Natural killer cell (primary cell): ENCODE data around the gene FRAS1. TPM values are rescaled to one million over a fixed set of nuclear protein-coding genes. Genes with fewer than 3 reads are reported as not detected.

Source experiments
- ATAC-seq, 3 donors: fragments of 150-1000 bp in 2 of 3; fragments of 200-7000 bp in 1 of 3; cut with Tn5 transposase; 1 replicate in 1 of 3; 2 replicates in 2 of 3; pipeline ENCODE4 v1.10.0; 2021; ENCODE audit warnings: mild to moderate bottlenecking in 2 of 3, moderate library complexity in 2 of 3
- DNase-seq, 2 donors: peaks; one replicate each; pipeline versions ENCODE4 v3.0.0 to v3.0.0-alpha.2; 2013 to 2021; ENCODE audit warnings: mixed read lengths in 1 of 2
- H3K27ac ChIP-seq: one replicate; pipeline ENCODE4 v1.5.1; 2013; ENCODE audit warnings: mild to moderate bottlenecking, low read length
- H3K27me3 ChIP-seq: one replicate; pipeline ENCODE4 v1.6.1; 2013; ENCODE audit warnings: low read length; ENCODE audit not compliant: control insufficient read depth, insufficient read depth
- H3K36me3 ChIP-seq: one replicate; pipeline ENCODE4 v1.6.1; 2013; ENCODE audit warnings: low read length; ENCODE audit not compliant: control insufficient read depth, insufficient read depth
- H3K4me1 ChIP-seq: one replicate; pipeline ENCODE4 v1.6.1; 2013; ENCODE audit warnings: low read length; ENCODE audit not compliant: control insufficient read depth, insufficient read depth
- H3K4me3 ChIP-seq: one replicate; pipeline ENCODE4 v1.5.1; 2013; ENCODE audit warnings: low read length
- H3K9me3 ChIP-seq: one replicate; pipeline ENCODE4 v1.6.1; 2013; ENCODE audit warnings: low read length; ENCODE audit not compliant: control insufficient read depth, insufficient read depth
- H3K27ac Mint-ChIP-seq, 2 donors: one replicate each; pipeline ENCODE4 v1.8.0; 2022; ENCODE audit warnings: mild to moderate bottlenecking in 2 of 2, mixed read lengths in 2 of 2, moderate library complexity in 1 of 2
- H3K27me3 Mint-ChIP-seq, 2 donors: one replicate each; pipeline ENCODE4 v1.8.0; 2022; ENCODE audit warnings: low read depth in 2 of 2, mixed read lengths in 2 of 2
- H3K36me3 Mint-ChIP-seq: one replicate; pipeline ENCODE4 v1.8.0; 2022; ENCODE audit warnings: mixed read lengths
- H3K4me1 Mint-ChIP-seq, 2 donors: one replicate each; pipeline ENCODE4 v1.8.0; 2022; ENCODE audit warnings: mixed read lengths in 2 of 2
- H3K4me3 Mint-ChIP-seq: one replicate; pipeline ENCODE4 v1.8.0; 2022; ENCODE audit warnings: mild to moderate bottlenecking, moderate library complexity, mixed read lengths
- H3K9me3 Mint-ChIP-seq, 2 donors: one replicate each; pipeline ENCODE4 v1.8.0; 2022; ENCODE audit warnings: mixed read lengths in 2 of 2
- CTCF ChIP-seq: fragments of 200-600 bp; IDR thresholded peaks from one replicate; pipeline ENCODE4 v1.8.0; 2022; ENCODE audit warnings: antibody characterized with exemption
- WGBS: methylation state at CpG from one replicate; pipeline ENCODE4 v1.1.7; 2013; ENCODE audit warnings: missing lambda C conversion rate; ENCODE audit not compliant: insufficient coverage; 5-methylcytosine and 5-hydroxymethylcytosine counted together
- intact Hi-C: fragments of 100-400 bp; cut with micrococcal nuclease; formaldehyde crosslinking; loops from one replicate; pipeline ENCODE4 v1.14.2; 2022
- total RNA-seq, 4 donors: library from RNA; stranded (reverse); fragments of 120-200 nt in 1 of 4; gene quantifications; one replicate each; pipeline versions ENCODE4 v1.2.3 to v1.2.4, GENCODE V29; 2013 to 2022

The FRAS1 gene
- total RNA-seq, 3 donors from 2014 or later (not counting 1 experiment from before 2014, with no cell fraction given): 0.15 to 0.31 TPM; not detected in 1

GRCh38 chr4:78519962-78520361, 462.8 kb downstream of the FRAS1 start:
- intact Hi-C loops: loop anchor here (5.0 kb wide), 1 partner anchor 463 kb away; the partner anchor contains the start of gene FRAS1
- no peak for ATAC-seq
- 100% methylated on average over 2 of the region's 3 CpGs for WGBS

DNA sequence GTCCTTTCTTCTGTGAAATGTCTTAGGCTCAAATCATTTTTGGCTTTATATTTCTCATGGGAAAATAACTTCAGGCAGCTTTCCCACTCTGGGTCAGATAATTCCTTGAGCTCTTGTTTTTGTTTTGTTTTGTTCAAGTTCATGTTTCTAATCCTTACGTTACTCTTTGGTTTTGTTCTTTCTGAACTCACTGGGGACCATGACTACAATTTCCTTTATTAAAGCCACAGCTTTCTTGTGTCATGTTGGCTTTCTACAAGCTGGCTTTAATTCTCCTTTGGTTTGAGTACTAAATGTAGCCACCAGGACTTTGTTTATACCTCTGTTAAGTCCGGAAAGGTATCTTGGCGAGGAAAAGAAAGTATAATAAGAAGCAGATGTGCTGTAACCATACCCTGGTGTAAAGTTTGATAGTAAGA, 463.7 kb downstream of the FRAS1 start:
- Histone ChIP-seq H3K27ac (no peak overlapping the region), H3K9me3 (no peaks in the 10 kb centered on the region), H3K27me3 (no peaks in the 10 kb centered on the region), H3K4me3 (no peak overlapping the region), H3K36me3 (no peaks in the 10 kb centered on the region), H3K4me1 (no peaks in the 10 kb centered on the region)
- H3K4me1 Mint-ChIP-seq: no peaks in the 10 kb centered on the region
- H3K27ac Mint-ChIP-seq: no peak overlapping the region
- H3K27me3 Mint-ChIP-seq: peaks cover 7 to 16% of the 10 kb centered on the region in 2 donors
- no peaks in the 10 kb centered on the region for H3K36me3 Mint-ChIP-seq
- H3K9me3 Mint-ChIP-seq: no peaks in the 10 kb centered on the region
- no peak overlapping the region for H3K4me3 Mint-ChIP-seq
- DNase-seq (no peak), ATAC-seq (no peak)
- no peak for TF ChIP-seq CTCF
- 54% methylated on average over 3 of the region's 3 CpGs for WGBS
- intact Hi-C loops: no loop called here

More at GRCh38 chr4:78519962-78520361, 462.8 kb downstream of the FRAS1 start:
- Mint-ChIP-seq H3K36me3 (no peaks in the 10 kb centered on the region), H3K4me1 (no peaks in the 10 kb centered on the region), H3K9me3 (no peaks in the 10 kb centered on the region), H3K4me3 (no peak overlapping the region), H3K27me3 (peaks cover 7 to 16% of the 10 kb centered on the region in 2 donors), H3K27ac (no peak overlapping the region)
- TF ChIP-seq CTCF: no peak
- Histone ChIP-seq H3K36me3 (no peaks in the 10 kb centered on the region), H3K9me3 (no peaks in the 10 kb centered on the region), H3K4me3 (no peak overlapping the region), H3K4me1 (no peaks in the 10 kb centered on the region), H3K27me3 (no peaks in the 10 kb centered on the region), H3K27ac (no peak overlapping the region)
- DNase-seq: no peak

DNA sequence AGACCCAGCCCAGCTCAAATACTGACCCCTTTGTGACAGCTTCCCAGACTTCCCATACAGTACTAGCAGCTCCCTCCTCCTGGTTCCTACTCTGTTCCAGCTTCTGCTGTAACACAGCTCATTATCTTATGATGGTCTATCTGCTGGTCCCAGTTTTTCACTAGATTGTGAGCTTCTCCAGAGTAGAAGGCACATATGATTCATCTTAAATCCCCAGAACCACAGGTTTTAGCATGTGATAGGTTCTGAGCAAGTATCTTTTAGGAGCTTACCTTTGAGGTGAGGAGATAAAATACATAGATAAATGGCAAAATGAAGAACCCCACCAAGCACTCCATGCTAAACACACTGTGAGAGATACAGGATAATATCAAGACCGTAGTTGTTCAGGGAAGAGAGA, 466.9 kb downstream of the FRAS1 start:
- no peak overlapping the region for H3K4me3 ChIP-seq
- no peak for TF ChIP-seq CTCF
- no peaks in the 10 kb centered on the region for H3K9me3 Mint-ChIP-seq
- DNase-seq (no peak), ATAC-seq (no peak)
- no peak overlapping the region for H3K27ac Mint-ChIP-seq
- H3K27me3 ChIP-seq: no peaks in the 10 kb centered on the region
- 83% methylated on average over 1 of the region's 1 CpG for WGBS
- H3K36me3 ChIP-seq: no peaks in the 10 kb centered on the region
- no peak overlapping the region for H3K4me3 Mint-ChIP-seq
- H3K4me1 ChIP-seq: no peaks in the 10 kb centered on the region
- H3K27ac ChIP-seq: no peak overlapping the region
- H3K9me3 ChIP-seq: no peaks in the 10 kb centered on the region
- peaks cover 7 to 16% of the 10 kb centered on the region in 2 donors for H3K27me3 Mint-ChIP-seq
- no peaks in the 10 kb centered on the region for H3K36me3 Mint-ChIP-seq
- intact Hi-C loops: no loop called here
- H3K4me1 Mint-ChIP-seq: no peaks in the 10 kb centered on the region

- H3K4me3 ChIP-seq: no peak overlapping the region
- no peak overlapping the region for H3K27ac Mint-ChIP-seq
- no peaks in the 10 kb centered on the region for H3K27me3 ChIP-seq
- DNase-seq: no peak
- no peak for TF ChIP-seq CTCF
- H3K4me1 ChIP-seq: no peaks in the 10 kb centered on the region
- WGBS: 61% methylated on average over 3 of the region's 3 CpGs
- H3K4me3 Mint-ChIP-seq: no peak overlapping the region
- intact Hi-C loops: no loop called here
- no peaks in the 10 kb centered on the region for H3K9me3 Mint-ChIP-seq
- peaks cover 4 to 6% of the 10 kb centered on the region in 2 donors for H3K27me3 Mint-ChIP-seq
- no peaks in the 10 kb centered on the region for H3K9me3 ChIP-seq
- no peak overlapping the region for H3K27ac ChIP-seq
- no peaks in the 10 kb centered on the region for H3K4me1 Mint-ChIP-seq
- no peaks in the 10 kb centered on the region for H3K36me3 Mint-ChIP-seq
- H3K36me3 ChIP-seq: no peaks in the 10 kb centered on the region
- ATAC-seq: no peak
These were observed 468.4 kb downstream of the FRAS1 start for GRCh38 chr4:78525559-78525958.
